Gastrocnemius medialis (tissue), 4 donors: ENCODE measurements around the gene MFAP2.

ENCODE experiments used
- CTCF ChIP-seq, 5 experiments: fragments of 450-650 bp in 3 of 5; fragments of 200-600 bp in 2 of 5; sonication (generic) in 2 of 5; IDR thresholded peaks in 4 of 5; conservative IDR thresholded peaks in 1 of 5; 1 replicate in 4 of 5; 2 replicates in 1 of 5; pipeline ENCODE4 v1.5.1; 2016 to 2019; ENCODE audit warnings: antibody characterized with exemption in 5 of 5, mild to moderate bottlenecking in 3 of 5, moderate library complexity in 3 of 5
- POLR2A ChIP-seq, 2 donors: fragments of 450-650 bp; IDR thresholded peaks; one replicate each; pipeline ENCODE4 v1.6.1; 2017; ENCODE audit warnings: antibody characterized with exemption in 2 of 2, mild to moderate bottlenecking in 2 of 2, moderate library complexity in 2 of 2

DNA sequence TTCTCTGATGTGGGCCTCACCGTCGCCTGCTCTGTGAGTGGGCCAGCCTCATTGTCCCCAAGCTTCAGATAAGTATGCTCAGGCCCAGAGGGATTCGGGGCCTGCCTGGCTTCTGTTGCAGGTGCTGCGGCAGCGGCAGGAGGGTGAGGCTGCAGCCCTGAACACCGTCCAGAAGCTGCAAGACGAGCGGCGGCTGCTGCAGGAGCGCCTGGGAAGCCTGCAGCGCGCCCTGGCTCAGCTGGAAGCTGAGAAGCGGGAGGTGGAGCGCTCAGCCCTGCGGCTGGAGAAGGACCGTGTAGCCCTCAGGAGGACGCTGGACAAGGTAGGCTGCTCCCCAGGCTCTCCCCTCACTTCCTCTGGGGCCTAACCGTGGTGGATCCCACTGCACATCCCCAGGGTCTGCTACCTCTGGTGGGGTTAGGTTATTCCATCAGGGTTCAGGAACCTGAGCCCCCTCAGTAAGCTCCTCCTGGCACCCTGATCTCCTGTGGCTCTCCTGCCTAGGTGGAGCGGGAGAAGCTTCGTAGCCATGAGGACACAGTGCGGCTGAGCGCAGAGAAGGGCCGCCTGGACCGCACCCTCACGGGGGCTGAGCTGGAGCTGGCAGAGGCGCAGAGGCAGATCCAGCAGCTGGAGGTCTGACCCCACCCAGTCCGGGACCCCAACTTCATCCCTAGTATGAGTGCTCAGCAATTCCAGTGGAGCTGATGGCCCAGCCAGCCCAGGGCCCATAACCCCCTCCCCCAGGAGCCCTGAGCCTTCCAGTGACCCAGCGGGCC lies 10.1 kb downstream of the MFAP2 start:
- TF ChIP-seq POLR2A (IDR thresholded peaks at IDR 0.05) (no peak), CTCF (IDR thresholded peaks at IDR 0.05 in 4 of 5, conservative IDR thresholded peaks at IDR 0.05 in 1 of 5) (no peak)
